HG02884 (cell line): ENCODE results near the gene CPM.
"Not testable (repeated sequence)": the region's sequence is repeated elsewhere in the genome, so short reads cannot be mapped to it uniquely, and the experiment has no call there.

Experiments used
- ATAC-seq: cut with Tn5 transposase; IDR thresholded peaks from one replicate; pipeline ENCODE4 v1.9.1; 2021; ENCODE audit warnings: mild to moderate bottlenecking, moderate library complexity; ENCODE audit not compliant: unreplicated experiment

The CPM gene

DNA sequence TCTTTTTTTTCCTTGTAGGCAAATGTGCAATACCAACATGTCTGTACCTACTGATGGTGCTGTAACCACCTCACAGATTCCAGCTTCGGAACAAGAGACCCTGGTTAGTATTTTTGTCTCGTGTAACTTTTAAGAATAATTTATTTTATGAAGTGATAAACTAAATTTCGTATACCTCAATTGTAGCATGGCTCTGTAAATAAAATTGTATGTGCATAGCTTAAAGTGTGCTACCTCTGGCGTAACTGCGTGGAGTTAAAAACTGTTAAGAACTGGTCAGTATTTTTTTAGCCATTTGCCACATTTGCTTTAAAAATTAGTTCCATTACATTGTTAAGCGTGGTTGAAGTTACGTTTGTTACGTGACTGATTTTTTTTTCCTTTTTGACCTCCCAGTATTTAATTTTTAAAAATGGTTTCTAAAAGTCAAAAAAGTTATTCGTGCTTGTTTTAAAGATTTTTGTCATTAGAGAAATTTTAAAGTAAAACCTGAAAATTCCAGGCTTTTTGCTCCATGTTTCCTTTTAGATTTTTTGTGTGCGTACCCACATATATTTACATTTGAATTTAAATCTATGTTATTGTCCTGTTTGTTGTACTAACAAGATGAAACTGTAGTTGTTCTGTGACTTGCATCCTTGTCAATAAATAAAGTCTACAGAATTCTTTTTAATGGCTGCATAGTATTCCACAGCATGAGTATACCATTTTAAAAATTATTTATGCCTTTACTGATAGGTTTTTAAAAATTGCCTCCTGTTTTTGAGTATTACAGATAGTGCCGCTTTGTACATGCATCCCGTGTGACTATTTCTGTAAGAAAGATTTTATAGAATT lies 123.6 kb downstream of the CPM start:
- ATAC-seq: no peak

DNA sequence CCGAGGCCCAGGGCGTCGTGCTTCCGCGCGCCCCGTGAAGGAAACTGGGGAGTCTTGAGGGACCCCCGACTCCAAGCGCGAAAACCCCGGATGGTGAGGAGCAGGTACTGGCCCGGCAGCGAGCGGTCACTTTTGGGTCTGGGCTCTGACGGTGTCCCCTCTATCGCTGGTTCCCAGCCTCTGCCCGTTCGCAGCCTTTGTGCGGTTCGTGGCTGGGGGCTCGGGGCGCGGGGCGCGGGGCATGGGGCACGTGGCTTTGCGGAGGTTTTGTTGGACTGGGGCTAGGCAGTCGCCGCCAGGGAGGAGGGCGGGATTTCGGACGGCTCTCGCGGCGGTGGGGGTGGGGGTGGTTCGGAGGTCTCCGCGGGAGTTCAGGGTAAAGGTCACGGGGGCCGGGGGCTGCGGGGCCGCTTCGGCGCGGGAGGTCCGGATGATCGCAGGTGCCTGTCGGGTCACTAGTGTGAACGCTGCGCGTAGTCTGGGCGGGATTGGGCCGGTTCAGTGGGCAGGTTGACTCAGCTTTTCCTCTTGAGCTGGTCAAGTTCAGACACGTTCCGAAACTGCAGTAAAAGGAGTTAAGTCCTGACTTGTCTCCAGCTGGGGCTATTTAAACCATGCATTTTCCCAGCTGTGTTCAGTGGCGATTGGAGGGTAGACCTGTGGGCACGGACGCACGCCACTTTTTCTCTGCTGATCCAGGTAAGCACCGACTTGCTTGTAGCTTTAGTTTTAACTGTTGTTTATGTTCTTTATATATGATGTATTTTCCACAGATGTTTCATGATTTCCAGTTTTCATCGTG lies 124.4 kb downstream of the CPM start:
- ATAC-seq: peak; percentile 53

DNA sequence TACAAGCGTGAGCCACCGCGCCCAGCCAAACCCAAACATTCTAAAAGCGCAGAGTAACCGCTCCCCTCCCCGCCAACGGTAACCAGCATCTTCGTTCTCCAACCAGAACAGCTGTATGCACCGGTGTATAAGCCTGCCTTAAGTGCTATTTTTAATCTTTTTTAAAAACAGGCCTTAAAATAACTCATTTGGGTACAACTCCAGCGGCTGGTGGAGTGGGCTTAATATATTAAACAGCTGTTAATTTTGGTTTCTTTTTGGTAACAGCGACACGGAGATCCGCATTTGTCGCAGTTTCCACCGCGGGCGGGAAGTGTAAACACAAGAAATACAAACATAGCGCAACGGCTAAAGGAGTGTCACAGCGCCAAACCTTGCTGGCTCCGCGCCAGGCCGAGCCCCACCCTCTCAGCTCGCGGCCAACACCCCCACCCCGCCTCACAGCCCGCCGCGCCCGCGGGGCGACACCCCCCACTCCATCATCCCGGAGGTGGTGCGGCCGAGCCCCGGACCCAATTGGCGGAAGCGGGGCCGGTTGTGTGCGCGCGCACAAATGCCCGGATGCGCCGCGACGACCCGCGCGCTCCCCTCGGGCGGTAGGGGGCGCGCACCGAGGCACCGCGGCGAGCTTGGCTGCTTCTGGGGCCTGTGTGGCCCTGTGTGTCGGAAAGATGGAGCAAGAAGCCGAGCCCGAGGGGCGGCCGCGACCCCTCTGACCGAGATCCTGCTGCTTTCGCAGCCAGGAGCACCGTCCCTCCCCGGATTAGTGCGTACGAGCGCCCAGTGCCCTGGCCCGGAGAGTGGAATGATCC lies 125.2 kb downstream of the CPM start, which contains the start of gene MDM2:
TSS of gene MDM2 (plus strand) at position 602 of the 812 bp plus-strand sequence. CDS start 301 bp downstream, outside the sequence.
- ATAC-seq: peak; percentile 66

DNA sequence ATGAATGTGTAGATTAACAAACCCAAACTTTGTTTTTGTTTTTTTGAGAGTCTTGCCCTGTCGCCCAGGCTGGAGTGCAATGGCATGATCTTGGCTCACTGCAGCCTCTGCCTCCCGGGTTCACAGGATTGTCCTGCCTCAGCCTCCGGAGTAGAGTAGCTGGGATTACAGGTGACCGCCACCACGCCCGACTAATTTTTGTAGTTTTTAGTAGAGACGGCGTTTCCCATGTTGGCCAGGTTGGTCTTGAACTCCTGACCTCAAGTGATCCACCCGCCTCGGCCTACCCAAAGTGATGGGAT lies 125.7 kb downstream of the CPM start:
- not testable (repeated sequence) for ATAC-seq

DNA sequence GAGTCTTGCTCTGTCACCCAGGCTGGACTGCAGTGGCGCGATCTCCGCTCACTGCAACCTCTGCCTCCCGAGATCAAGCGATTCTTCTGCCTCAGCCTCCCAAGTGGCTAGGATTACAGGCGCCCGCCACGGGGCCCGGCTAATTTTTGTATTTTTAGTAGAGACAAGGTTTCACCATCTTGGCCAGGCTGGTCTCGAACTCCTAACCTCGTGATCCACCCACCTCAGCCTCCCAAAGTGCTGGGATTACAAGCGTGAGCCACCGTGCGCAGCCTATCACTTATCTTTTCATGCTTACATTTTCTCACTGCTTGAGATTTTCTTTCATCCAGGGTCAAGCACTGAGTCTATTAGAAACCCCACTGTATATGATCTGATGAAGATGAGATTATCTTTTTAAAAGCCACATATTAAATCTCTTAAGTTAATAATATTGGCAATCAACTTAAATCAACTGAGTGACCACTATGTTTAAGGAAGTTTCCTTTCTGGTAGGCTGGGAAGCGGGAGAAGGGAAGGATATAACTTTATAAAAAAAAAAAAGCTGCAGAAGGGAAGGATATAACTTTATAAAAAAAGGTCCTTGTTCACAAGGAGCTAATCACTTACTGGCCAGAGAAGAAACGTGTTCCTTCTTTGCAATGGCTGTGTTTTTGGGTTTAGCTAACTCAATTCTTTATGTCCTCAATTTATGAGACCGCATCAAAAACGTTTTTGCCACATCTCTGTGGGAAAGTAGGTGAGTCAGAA lies 126.3 kb downstream of the CPM start:
- no peak for ATAC-seq

DNA sequence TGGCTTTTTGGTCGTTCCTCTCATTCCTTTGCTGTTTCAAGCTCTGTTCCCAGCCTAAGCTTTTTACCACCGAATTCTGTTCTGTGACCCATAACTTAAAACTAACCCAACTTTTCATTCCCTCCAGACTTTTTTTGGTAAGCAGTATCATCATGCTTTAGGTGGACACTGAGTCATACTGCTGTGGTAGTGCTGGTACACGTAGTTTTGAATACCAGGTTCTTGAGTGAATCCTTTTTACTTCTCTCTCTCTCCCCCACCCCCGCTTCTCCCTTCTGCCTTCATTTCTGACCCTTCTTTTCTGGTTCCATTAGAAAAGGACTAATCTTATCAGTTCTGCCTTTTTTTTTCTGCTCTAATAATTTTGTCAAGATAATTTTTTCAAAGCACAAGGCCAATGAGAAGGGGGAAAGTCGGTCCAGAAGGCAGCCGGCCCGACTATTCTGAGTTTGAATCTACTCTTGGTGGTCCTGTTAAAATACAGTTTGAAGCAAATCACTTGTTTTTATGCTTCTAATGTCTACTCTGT lies 127.3 kb downstream of the CPM start:
- ATAC-seq: no peak

DNA sequence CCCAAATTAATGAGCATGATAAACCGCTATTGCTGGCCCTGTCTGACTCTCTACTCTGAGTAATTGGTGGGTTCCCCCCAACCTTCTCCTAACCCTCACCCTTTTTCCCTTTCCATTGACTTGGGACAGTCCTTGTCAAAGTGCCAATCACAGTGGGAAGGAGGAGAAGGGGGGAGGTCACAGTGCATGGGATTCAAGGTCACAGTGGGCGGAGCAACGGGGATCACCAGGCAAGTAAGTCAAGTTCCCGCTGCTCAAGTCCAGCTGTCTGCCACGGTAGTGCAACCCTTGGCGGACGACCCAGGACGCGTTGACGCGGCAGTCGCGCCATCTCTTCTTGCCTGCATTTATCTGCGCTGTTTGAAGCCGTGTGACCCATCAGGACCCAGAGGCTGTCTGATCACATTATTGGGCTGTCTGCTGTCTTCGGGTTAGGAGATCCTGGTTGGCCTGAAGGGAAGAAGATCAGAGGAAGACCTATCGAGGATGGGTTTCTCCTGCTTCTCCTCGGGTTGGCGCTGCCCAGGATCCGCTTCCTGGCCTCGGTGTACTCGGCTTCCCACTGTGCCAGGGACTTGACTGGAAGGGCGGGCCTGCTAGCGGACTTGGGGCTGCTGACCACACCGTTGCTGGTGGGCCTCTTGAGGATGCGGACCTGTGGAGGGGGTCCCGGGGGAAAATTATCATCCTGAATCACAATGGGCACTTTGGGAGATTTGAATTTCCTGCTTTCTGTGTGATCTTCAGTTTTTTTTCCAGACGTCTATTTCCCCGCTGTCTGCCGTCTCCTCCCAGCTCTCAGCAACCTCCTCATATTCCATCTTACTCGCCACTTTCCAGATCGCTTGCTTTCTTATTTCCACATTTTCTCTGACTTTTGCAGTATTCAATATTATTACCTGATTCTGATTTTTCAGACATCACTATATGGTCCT lies 128.0 kb downstream of the CPM start:
- no peak for ATAC-seq

DNA sequence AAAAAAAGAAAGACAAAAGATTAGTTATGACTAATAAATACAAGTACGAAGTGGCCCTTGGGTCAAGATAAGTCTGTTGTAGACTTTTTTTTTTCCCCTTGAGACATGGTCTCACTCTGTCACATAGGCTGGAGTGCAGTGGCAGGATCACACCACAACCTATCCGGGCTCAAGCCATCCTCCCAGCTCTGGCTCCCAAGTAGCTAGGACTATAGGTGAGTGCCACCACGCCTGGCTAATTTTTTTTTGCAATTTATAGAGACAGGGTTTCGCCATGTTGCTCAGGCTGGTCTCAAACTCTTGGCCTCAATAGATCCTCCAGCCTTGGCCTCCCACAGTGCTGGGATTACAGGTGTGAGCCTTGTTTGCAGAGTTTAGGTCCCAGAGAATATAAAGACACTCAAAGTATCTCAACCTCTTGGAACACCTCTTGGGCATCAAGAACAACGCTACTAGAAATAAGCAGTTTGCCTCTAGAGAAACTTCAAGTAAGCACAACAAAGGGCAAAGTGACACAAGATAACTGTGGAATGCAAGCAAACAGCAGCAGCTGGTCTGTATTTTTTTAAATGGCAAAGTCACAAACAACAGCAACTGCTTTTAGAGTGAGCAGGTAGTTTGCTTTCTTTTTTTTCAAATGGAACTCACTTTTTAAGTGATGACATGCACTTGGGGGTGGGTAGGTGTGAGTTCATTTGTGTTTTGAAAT lies 128.9 kb downstream of the CPM start:
- ATAC-seq: no peak

DNA sequence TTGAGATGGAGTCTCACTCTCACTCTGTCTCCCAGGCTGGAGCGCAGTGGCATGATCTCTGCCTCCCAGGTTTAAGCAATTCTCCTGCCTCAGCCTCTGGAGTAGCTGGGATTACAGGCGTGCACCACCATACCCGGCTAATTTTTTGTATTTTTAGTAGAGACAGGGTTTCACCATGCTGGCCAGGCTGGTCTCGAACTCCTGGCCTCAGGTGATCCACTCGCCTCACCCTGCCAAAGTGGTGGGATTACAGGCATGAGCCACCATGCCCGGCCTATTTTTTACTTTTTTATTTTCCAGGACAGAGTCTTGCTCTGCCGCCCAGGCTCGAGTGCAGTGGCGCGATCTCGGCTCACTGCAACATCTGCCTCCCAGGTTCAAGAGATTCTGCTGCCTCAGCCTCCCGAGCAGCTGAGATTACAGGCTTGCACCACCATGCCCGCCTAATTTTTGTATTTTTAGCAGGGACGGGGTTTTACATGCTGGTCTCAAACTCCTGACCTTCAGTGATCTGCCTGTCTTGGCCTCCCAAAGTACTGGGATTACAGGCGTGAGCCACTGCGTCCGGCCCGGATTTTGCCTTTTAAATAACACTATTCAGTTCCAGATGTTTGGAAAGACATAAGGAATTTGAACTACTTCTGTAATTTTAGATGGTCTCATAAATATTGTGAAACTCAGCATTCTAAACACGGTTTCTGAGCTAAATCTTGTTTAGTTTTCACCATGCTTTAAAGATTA lies 129.9 kb downstream of the CPM start:
- ATAC-seq: not testable (repeated sequence)

DNA sequence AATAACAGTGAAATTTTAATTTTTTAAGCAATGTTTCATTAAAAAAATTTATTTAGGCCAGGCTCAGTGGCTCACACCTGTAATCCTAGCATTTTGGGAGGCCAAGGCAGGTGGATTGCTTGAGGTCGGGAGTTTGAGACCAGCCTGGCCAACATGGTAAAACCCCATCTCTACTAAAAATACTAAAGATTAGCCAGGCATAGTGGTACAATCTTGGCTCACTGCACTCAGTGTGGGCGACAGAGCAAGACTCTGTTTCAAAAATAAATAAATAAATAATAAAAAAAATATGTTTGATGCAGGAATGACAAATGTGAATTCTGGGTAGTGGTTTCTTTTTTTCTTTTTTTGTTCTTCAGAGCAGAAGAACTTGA lies 130.6 kb downstream of the CPM start:
- not testable (repeated sequence) for ATAC-seq
